Brain microvascular endothelial cell (primary cell): ENCODE results near the gene BANF2.

ENCODE experiments used
- DNase-seq: peaks from one replicate; pipeline ENCODE4 v3.0.0-alpha.2; 2020
- H3K27ac ChIP-seq: fragments of 250-450 bp; sonication (Bioruptor Pico); 2 replicates; pipeline ENCODE4 v1.5.1; 2020; ENCODE audit warnings: mild to moderate bottlenecking, moderate library complexity
- H3K27me3 ChIP-seq: fragments of 250-450 bp; sonication (Bioruptor Pico); replicated peaks from 2 replicates; pipeline ENCODE4 v1.5.1; 2020; ENCODE audit warnings: mild to moderate bottlenecking
- H3K36me3 ChIP-seq: fragments of 250-450 bp; sonication (Bioruptor Pico); replicated peaks from 2 replicates; pipeline ENCODE4 v1.5.1; 2020; ENCODE audit warnings: mild to moderate bottlenecking
- H3K4me3 ChIP-seq: 2 replicates; pipeline ENCODE4 v1.5.1; 2011; ENCODE audit warnings: low read depth, mild to moderate bottlenecking, control low read depth, low read length, moderate library complexity
- CTCF ChIP-seq: IDR thresholded peaks from 2 replicates; pipeline ENCODE4 v1.5.1; 2011; ENCODE audit warnings: low read depth, mild to moderate bottlenecking, moderate library complexity, low read length, control low read depth, inconsistent platforms; ENCODE audit errors: missing control alignments
- in situ Hi-C: cut with HindIII; loops from 2 replicates; pipeline ENCODE4 v1.10.0; 2017; ENCODE audit warnings: low sequenced_read_pairs, low pct_ligation_motif_present

The BANF2 gene

GRCh38 chr20:17725094-17725835 is 25.5 kb downstream of the BANF2 start:
- no peak for DNase-seq
- TF ChIP-seq CTCF, result no peak

GRCh38 chr20:17726902-17727301 is 27.1 kb downstream of the BANF2 start:
- no peaks in the 10 kb centered on the region for H3K27me3 ChIP-seq
- no peak for TF ChIP-seq CTCF
- no peaks in the 10 kb centered on the region for H3K36me3 ChIP-seq
- in situ Hi-C loops, result no loop called here
- H3K27ac ChIP-seq, result no peak overlapping the region
- DNase-seq, result no peak
- no peak overlapping the region for H3K4me3 ChIP-seq

More at GRCh38 chr20:17725094-17725835, 25.5 kb downstream of the BANF2 start:
- Histone ChIP-seq H3K27me3 (no peaks in the 10 kb centered on the region), H3K4me3 (no peak overlapping the region), H3K27ac (no peak overlapping the region), H3K36me3 (no peaks in the 10 kb centered on the region)
- in situ Hi-C loops, result no loop called here

- Histone ChIP-seq H3K27me3 (no peaks in the 10 kb centered on the region), H3K36me3 (no peaks in the 10 kb centered on the region), H3K4me3 (no peak overlapping the region), H3K27ac (no peak overlapping the region)
- DNase-seq, result no peak
- no peak for TF ChIP-seq CTCF
- in situ Hi-C loops, result no loop called here
Measured at GRCh38 chr20:17727351-17727750, 27.6 kb downstream of the BANF2 start.

GRCh38 chr20:17728074-17728473 is 28.3 kb downstream of the BANF2 start:
- Histone ChIP-seq H3K27ac (no peak overlapping the region), H3K36me3 (no peaks in the 10 kb centered on the region), H3K4me3 (no peak overlapping the region), H3K27me3 (no peaks in the 10 kb centered on the region)
- no peak for TF ChIP-seq CTCF
- no peak for DNase-seq
- in situ Hi-C loops, result no loop called here

- in situ Hi-C loops, result no loop called here
- no peak overlapping the region for H3K27ac ChIP-seq
- H3K27me3 ChIP-seq, result no peaks in the 10 kb centered on the region
- no peaks in the 10 kb centered on the region for H3K36me3 ChIP-seq
- TF ChIP-seq CTCF, result no peak
- no peak for DNase-seq
- H3K4me3 ChIP-seq, result no peak overlapping the region
Measured at GRCh38 chr20:17730071-17730470, 30.3 kb downstream of the BANF2 start.

- DNase-seq, result no peak
- no peaks in the 10 kb centered on the region for H3K36me3 ChIP-seq
- H3K27me3 ChIP-seq, result no peaks in the 10 kb centered on the region
- no peak overlapping the region for H3K4me3 ChIP-seq
- H3K27ac ChIP-seq, result no peak overlapping the region
- in situ Hi-C loops, result no loop called here
- no peak for TF ChIP-seq CTCF
Measured at GRCh38 chr20:17731233-17731632, 31.5 kb downstream of the BANF2 start.
